ENCODE measurements around the gene YLPM1.

GRCh38 chr14:74784634-74785033 lies 21.5 kb downstream of the YLPM1 start:
- TF ChIP-seq CTCF (IDR thresholded peaks at IDR 0.05) (no peak), POLR2A (IDR thresholded peaks at IDR 0.05) (no peak)

Data from body of pancreas (tissue), 4 donors.